GM19372 (cell line): ENCODE data around the gene SERPINA5.

ENCODE experiments used
- ATAC-seq: cut with Tn5 transposase; IDR thresholded peaks from one replicate; pipeline ENCODE4 v1.9.1; 2021; ENCODE audit warnings: mild to moderate bottlenecking, low read depth, moderate library complexity; ENCODE audit not compliant: unreplicated experiment

Gene SERPINA5

DNA sequence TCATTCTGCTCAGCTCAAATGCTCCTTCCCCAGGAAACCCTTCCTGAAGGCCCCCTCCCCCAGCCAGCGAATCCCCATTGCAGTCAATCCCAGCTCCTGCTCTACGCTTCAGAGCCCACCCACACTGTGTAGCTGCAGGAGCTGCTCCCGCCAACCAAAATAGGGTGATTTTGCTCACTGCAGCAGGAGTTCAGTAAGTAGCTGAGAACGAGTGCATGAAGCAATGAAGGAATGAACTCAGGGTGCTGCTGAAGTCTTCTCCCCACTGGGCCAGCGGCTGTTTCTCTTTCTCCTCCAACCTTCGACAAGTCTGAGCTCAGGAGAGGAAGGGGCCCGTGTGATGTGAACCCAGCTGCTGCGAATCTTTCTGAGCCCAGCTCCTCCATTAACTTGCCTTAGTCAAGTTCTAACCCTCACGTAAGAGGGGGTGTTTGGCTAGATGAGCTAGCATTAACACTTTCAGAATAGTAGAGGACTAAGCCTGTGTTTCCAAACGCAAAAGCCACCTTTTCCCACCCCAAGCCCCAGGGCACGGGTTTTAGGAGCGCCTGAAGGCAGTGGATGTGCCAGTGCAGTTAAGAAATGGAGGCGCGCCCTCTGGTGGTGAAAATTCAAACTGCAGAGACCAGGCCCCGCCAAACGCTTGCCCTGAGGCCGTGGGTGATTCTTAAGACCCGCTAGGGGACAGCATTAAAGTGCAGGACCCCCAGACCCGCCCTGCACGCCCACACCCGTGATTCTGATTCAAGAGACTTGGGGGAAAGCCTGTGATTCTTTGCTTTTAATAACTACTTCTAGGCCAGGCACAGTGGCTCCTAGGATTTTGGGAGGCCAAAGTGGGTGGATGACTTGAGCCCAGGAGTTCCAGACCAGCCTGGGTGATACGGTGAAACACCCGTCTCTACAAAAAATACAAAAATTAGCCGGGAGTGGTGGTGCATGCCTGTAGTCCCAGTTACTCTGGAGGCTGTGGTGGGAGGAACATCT, 31.9 kb upstream of the SERPINA5 start:
- no peak for ATAC-seq

DNA sequence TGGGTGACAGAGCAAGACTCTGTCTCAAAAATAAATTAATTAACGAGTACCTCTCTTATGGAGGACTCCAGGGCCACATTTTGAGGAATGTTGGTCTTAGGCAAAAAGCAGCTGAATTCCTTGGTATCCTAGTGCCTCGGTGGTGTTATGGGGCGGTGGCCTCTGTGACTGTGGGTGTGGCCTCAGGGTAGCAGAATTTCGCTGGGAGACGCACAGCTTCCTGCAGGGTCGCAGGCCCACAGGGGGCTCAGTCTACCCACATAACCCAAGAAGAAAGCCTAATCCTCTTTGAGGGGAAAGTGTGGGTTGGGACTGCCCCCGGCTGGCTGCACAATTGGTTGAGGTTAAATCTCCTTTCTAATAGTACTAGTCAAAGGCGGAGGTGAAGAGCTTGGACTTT, 31.2 kb upstream of the SERPINA5 start:
- no peak for ATAC-seq

DNA sequence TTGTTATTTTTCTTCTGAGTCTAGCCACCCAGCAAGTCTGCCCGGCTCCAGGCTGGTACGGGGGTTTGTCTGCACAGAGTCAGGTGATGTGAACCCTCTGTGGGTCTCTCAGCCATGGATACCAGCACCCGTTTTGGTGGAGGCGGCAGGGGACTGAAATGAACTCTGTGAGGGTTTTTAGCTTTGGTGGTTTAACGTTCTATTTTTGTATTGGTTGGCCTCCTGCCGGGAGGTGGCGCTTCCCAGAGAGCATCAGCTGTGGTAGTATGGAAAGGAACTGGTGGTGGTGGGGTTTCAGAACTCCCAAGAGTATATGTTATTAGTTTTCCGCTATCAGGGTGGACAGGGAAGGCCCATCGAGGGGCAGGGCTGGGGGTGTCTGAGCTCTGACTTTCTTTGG, 25.2 kb upstream of the SERPINA5 start:
- ATAC-seq = no peak

DNA sequence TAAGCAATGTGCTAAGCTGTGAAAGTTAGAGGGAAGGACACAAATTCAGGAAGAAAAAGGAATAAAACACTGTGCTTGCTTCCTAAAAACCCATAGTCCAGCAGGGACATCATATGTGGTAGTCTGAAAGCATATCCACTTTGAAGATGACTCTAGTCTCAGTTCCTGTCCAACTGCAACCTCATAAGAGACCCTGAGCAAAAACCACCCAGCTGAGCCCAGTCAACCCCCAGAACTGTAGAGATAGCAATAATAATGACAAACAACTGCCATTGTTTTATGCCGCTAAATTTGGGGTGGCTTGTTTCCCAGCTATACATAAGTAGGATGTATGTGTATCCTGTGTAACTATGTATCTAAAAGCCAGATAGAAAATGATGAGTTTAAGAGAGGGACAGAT, 23.9 kb upstream of the SERPINA5 start:
- ATAC-seq = no peak

DNA sequence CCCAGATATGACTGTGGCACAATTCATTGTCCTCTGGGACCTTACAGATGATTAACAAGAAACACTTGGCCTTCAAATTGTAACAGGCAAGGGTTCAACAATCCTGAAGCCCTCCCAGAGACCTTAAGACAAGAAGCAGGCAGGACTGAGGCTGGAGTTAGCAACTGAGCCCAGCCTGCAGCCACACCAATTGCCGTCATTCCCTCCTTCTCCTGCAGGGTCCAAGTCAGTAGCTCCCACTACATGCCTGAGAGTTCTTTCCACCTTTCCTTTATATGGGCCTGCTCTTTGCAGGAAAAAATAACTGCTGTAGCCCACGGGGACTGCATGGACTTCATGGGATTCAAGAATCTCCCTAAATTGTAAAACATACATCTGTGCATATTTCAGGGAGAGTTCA, 22.4 kb upstream of the SERPINA5 start:
- ATAC-seq = no peak

DNA sequence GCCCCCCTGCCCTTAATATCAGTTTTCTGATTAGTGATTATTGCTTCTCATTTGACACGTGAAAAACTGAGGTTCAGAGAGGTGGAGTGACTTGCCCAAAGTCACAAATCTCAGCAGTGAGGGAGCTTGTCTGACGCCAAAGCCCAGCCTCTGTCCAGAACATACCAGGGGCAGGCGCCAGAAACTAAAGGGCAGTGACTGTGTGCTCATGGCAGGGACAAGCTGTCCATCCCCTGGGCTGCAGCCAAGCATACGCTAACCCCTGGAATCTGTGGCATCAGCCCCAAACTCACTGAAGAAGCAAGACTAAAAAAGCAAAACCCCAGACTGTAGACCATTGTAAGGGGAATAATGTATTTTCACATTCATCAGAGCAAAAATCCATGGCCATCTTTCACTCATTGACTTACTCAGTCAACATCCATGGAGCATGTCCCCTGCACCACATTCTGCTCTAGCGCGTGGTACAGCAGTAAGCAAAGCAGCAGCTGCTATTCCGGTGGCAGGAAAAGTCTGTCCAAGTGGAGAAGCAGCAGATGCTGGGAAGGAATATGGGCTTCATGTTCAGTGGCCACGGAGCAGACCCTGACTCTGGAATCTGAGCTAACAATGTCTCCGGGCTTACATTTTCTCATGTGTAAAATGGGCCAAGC, 21.5 kb upstream of the SERPINA5 start:
- ATAC-seq = no peak

DNA sequence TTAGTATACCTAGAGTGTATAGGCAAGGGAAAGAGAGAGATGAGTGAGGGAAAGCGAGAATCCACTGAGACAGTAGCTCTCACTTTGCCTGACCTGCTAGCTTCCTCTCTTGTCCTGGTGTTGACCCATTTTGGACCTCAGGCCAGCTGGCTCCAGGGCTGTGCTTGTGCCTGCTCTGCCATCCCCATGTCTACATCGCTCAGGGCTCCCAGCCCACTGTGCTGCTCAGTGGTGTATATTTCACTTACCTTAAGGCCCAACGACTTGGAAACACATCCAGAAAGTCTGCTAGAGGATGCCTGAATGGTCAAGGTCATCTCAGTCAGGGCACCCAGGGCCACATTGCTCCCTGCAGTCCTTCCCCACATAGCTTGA, 20.9 kb upstream of the SERPINA5 start:
- no peak for ATAC-seq

DNA sequence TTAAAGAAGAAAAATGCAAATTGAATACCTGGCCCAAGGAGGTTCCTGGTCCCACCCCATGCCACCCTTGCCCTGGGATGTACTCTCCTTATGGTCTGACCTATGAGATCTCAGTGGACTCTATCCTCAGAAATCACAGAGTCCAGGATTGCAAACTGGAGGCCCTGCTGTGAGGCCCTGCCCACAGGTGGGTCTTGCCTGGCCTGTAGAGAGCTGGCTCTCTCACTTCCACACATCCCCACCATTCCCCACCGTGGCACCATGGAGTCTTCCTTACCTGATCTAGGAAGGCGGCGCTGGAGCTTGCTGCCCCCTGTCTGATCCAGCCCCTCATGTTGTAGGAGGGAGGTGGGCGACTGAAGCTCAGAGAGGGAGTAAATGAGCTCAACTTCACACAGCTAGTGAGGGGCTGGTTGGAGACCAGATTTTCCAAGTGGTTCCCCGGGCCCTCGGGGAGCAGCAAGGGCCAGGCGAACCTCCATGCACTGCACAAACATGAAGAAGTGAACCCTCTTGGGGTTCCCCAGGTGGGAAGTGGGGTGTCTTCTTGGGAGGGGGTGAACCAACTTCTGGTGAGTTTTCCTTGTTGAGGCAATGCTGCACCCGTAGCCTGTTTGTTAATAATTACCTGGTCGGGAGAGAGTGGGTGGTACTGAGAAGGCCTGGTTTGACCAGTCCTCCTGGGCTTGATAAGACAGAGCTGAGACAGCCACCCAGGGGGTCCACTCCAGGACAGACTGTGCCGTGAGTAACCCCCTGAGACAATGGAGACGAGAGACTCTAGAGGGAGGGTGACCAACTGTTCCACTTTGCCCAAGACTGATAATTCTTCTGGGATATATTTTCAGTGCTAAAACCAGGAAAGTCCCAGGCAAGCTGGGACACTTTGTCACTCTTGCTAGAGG, 20.2 kb upstream of the SERPINA5 start, which contains the start of gene SERPINA4:
SERPINA4 (plus strand) TSS at position 692 of the 905 bp plus-strand sequence. CDS start 2,041 bp downstream, outside the sequence.
- no peak for ATAC-seq

DNA sequence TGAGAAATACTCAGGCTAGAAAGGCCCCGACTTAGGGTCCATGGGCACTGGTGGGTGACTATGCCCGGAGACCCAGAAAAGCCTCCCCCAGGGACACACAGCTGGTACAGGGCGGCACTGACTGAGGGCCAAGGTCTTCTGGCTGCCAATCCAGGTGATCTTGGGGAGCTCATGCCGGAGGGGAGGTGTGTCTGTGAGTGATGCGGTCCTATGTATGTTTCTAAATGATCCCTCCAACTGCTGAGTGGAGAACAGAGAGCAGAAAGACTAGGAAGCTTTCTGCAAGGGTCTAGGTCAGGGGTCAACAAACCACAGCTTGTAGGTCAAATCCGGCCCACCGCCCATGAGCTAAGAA, 19.6 kb upstream of the SERPINA5 start:
- ATAC-seq = no peak

DNA sequence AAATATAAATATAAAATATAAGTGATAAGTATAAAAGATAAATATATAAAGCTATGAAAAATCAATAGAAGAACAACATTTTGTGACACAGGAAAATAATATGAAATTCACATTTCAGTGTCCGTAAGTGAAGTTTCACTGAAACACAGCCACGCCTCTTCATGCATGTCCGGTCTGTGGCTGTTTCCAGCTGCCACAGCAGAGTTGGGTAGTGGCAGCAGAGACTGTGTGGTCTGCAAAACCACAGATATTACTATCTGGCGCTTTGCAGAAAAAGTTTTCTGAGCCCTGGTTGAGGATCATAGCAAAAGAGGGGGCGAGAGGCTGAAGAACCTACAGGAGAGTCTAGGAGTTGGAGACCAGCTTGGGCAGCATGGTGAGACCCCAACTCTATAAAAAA, 19.2 kb upstream of the SERPINA5 start:
- no peak for ATAC-seq

DNA sequence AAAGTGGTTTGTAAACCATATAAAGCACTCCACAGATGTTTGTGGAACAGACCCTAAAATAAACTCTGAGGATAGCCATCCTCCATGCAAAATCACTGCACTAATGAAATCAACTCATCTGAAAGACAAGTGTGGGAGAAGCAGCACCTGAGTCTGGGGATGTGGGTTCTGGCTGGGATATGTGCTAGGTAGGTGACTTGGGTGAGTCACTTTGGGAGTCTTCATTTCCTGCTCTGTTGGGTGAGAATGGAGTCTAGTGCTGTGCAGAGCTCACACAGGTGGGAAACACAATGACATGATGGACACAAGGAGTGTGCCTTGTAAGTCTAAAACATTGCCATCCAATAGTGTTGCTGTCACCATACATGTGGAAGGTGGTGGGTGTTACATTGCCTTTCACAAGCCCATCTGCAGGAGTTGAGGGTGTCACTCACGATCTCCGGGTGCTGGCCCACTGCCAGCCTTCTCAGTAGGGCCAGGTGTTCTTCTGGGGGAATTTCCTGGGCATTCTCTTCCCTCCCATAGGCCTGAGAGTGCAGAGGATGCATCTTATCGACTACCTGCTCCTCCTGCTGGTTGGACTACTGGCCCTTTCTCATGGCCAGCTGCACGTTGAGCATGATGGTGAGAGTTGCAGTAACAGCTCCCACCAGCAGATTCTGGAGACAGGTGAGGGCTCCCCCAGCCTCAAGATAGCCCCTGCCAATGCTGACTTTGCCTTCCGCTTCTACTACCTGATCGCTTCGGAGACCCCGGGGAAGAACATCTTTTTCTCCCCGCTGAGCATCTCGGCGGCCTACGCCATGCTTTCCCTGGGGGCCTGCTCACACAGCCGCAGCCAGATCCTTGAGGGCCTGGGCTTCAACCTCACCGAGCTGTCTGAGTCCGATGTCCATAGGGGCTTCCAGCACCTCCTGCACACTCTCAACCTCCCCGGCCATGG, 18.0 kb upstream of the SERPINA5 start:
- no peak for ATAC-seq

DNA sequence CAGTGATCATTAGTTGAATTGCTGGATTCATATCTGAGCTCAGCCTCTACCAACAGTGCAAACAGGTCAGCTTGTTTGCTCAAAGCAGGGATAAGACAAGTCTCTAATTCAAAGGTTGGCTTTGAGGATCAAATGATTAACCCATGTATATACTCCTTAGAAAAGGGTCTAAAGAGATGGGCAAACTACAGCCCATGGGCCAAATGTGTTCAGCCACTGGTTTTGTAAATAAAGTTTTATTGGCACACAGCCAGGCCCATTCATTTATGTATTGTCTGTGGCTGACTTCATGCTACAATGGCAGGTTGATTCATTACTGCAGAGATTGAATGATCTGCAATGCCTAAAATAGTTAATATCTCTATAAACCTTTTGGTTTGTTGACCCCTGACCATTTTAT, 16.8 kb upstream of the SERPINA5 start:
- no peak for ATAC-seq

DNA sequence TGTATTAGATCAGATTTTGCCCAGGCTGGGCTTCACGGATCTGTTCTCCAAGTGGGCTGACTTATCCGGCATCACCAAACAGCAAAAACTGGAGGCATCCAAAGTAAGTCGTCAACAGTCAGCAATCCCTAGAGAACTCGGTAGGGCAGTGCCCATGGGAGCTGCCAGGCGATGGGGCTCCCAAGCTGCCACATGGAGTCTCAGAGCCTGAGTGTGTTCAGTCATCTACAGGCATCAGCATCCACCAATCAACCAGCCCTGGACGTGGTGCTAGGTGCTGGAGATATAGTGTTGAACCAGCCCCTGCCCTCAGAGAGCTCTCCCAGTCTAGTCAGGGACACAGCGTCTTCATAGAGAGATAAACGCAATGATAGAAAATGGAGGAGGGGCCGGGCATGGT, 13.0 kb upstream of the SERPINA5 start:
- no peak for ATAC-seq

DNA sequence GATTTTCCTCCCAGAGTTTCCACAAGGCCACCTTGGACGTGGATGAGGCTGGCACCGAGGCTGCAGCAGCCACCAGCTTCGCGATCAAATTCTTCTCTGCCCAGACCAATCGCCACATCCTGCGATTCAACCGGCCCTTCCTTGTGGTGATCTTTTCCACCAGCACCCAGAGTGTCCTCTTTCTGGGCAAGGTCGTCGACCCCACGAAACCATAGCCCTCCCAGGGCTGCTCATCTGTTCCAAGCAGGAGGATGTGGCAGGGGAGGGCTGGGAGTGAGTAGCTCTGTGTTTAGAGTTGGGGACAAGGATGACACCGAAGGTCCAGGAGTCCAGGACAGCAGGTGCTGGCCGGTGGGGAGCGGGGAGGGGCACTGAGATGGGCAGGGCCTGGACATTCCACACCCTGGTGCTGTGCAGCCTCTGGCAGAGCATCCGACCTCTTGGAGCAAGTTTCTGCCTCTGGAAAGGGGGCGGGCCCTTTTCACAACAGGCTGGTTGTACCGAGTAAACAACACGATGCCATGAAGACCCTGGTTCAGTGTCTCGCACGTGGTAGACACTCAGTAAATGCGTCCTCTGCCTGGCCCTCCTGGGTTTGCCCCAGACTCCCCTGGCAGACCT, 11.7 kb upstream of the SERPINA5 start:
- ATAC-seq = no peak

DNA sequence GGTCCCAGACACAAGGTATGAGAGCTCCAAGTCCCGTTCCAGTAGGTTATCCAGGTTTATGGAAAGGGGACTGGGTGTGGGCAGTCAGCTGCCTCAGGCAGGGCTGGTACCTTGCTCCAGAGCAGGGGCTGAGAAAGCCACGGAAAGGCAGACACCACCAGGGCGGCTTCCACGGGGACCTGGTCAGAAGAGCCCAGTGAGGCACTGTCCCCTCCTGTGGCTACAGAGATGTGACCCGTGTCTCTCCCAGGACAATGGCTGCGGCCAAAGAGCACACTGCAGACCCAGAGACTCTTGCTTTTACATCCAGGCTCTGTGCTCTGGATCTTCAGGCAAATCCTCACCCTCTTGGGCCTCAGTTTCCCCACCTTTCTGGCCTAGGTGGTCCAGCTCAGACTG, 11.2 kb upstream of the SERPINA5 start:
- no peak for ATAC-seq

DNA sequence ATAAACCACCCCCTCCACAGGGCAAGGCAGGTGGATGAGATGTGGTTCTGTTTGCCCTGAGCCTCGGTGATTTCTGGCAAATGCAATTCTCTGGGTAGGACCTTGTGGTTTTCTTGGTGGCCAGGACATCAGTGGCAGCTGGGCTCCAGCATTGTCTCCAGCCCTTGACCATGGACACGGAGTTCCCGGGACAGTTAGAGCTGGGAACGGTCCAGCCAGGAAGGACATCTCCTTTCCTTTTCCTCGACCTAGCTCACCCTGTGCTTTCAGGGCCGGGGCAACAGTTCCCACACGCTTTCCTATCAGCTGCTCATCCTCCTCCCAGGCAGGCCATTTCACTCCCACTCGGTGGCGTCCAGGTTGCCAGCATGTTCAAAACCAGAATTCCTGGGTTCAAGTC, 10.8 kb upstream of the SERPINA5 start:
- ATAC-seq = no peak

DNA sequence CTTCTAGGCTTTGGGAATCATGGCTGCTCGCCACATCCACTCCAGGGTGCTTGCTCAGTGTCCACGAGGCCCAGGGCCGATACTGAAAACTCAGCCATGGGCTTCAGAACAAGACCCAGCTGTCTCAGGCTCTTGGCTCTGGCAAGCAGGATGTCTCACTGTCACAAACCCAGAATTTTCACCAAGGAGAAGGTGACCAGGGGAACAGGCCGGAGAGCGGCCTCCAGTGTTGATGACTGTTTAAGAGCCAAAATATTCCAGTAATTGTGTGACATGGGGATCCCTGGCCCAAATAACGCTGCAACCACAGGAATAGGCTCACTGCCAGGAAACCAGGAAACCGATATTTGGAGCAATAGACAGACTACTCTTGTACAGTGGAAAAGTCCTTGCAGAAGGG, 9.8 kb upstream of the SERPINA5 start:
- ATAC-seq = no peak

DNA sequence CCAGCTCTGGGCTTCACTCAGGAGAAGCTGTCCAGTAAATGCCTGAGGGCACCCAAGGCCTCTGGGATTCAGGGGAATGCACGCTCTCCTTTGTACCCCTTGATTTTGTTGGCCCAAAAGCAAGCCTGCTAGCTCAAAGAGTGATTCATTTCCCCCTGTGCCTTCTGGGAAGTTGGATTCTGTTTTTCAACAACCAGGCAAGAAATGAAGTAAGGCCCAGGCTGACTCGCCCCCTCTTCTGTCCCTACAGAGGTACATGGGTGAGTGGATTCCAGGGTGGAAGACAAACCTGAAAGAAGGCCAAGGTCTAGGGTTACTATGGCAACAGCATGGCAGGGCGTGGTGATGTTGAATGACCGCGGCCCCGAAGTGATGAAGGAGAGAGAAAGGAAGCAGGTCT, 9.3 kb upstream of the SERPINA5 start:
- no peak for ATAC-seq

DNA sequence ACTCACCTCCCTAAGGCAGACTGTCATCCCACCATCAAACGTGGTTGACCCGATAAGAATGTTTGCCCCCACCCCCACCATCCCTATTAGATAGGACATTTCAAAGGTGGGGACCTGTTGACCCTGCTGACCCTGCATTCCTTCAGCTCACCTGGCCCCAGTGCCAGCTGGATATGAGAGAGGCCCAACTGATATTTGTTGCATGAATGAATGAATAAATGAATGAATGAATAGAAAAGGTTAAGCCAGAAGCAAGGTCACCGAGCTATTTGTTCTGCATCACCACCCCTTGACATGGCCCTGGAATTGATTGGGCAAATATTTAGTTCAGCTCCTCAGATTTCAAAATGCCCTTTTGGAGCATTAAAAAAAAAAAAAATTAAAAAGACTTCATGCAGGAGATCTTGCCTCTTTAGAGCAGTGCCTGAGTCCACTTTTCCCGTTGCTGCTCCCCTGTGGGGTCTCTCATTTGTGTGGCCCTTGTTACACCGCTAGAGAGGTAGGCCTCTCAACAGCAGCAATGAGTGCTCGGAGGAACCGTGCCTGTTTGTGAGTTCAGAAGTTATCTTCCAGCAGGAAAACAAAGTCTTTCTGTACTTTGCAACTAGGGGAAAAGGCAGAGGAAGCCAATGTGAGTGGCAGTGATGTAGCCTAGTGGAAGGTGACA, 8.5 kb upstream of the SERPINA5 start:
- ATAC-seq = no peak
